Ovary (tissue), 9 donors: ENCODE results near the gene SUPT4H1. TPM values are rescaled to one million over a fixed set of nuclear protein-coding genes. Genes with fewer than 3 reads are reported as not detected.
A peak's percentile ranks its signal among the peaks of the same experiment; 100 is the strongest.

Experiments
- DNase-seq, 5 donors: peaks; one replicate each; pipeline ENCODE4 v3.0.0-alpha.2; 2019 to 2020
- H3K27ac ChIP-seq, 2 donors: fragments of 200-600 bp; one replicate each; pipeline versions ENCODE4 v1.5.1 to v1.8.0; 2019 to 2022
- H3K27me3 ChIP-seq: fragments of 200-600 bp; one replicate; pipeline ENCODE4 v1.8.0; 2022
- H3K36me3 ChIP-seq: fragments of 200-600 bp; sonication (generic); one replicate; pipeline ENCODE4 v1.5.1; 2019
- H3K4me1 ChIP-seq: one replicate; pipeline ENCODE4 v1.8.1; 2013; ENCODE audit warnings: mild to moderate bottlenecking, moderate library complexity; ENCODE audit not compliant: insufficient read depth
- H3K4me3 ChIP-seq: fragments of 200-600 bp; sonication (generic); one replicate; pipeline ENCODE4 v1.5.1; 2017
- H3K9me3 ChIP-seq, 2 donors: fragments of 200-600 bp in 1 of 2; sonication (generic) in 1 of 2; one replicate each; pipeline versions ENCODE4 v1.5.1 to v1.8.1; 2013 to 2019; ENCODE audit warnings: mild to moderate bottlenecking in 1 of 2, moderate library complexity in 1 of 2
- EP300 ChIP-seq: sonication (generic); formaldehyde crosslinking; IDR thresholded peaks from one replicate; pipeline ENCODE4 v1.6.1; 2017; ENCODE audit warnings: antibody characterized with exemption
- POLR2A ChIP-seq: fragments of 450-650 bp; IDR thresholded peaks from one replicate; pipeline ENCODE4 v1.6.1; 2017; ENCODE audit warnings: antibody characterized with exemption, mild to moderate bottlenecking, moderate library complexity
- WGBS, 3 donors: extraction: QIAGEN DNeasy Blood & Tissue Kit in 1 of 3; methylation state at CpG; one replicate each; pipeline versions ENCODE4 v1.1.5 to v1.1.7; 2013 to 2017; 5-methylcytosine and 5-hydroxymethylcytosine counted together
- intact Hi-C, 4 donors: fragments of 100-400 bp; cut with DNase I; formaldehyde crosslinking; loops; one replicate each; pipeline versions ENCODE4 v1.11.0 to v1.15.1; 2022 to 2023
- polyA plus RNA-seq, 2 donors: library from polyadenylated mRNA; stranded (reverse); fragments of 200-250 nt in 1 of 2; fragments of 350-450 nt in 1 of 2; fragmentation: Illumina TruSeq in 1 of 2; extraction: RNeasy Lipid Tissue Mini Kit (QIAGEN cat#74804) in 1 of 2; gene quantifications; one replicate each; pipeline ENCODE4 v1.2.3, GENCODE V29; 2013 to 2014
- total RNA-seq, 7 donors: library from RNA; depleted of rRNA in 2 of 7; stranded (reverse); fragments of >200 nt in 2 of 7; fragmentation: NEBNext Ultra II Directional in 3 of 7; extraction: Animal tissue kit (Norgen Biotek cat#: 25700) in 3 of 7; gene quantifications; one replicate each; pipeline versions ENCODE4 v1.1.0 to v1.2.4, GENCODE V29; 2016 to 2023
- TF ChIP-seq, protein P1 (sequence below), 3 donors: fragments of 450-650 bp in 2 of 3; fragments of 200-600 bp in 1 of 3; IDR thresholded peaks; one replicate each; pipeline versions ENCODE4 v1.5.1 to v1.8.0; 2016 to 2022; ENCODE audit warnings: antibody characterized with exemption in 3 of 3, mild to moderate bottlenecking in 1 of 3
- donor health status: DM: no; HTN: no; CAD: no; lungs with moderate emphysema.
- donor health status: DM: no; HTN: no; CAD: no.
- donor health status: Bipolar disorder and iron deficiency.
- donor health status: DM: yes; HTN: yes; CAD: no.
- donor health status: DM: no; HTN: no; CAD: no.
- donor health status: DM: yes; HTN: yes; CAD: no.

The SUPT4H1 gene
- total and polyA plus RNA-seq, 9 donors: 43.7 to 182 (median 66.0) TPM

DNA sequence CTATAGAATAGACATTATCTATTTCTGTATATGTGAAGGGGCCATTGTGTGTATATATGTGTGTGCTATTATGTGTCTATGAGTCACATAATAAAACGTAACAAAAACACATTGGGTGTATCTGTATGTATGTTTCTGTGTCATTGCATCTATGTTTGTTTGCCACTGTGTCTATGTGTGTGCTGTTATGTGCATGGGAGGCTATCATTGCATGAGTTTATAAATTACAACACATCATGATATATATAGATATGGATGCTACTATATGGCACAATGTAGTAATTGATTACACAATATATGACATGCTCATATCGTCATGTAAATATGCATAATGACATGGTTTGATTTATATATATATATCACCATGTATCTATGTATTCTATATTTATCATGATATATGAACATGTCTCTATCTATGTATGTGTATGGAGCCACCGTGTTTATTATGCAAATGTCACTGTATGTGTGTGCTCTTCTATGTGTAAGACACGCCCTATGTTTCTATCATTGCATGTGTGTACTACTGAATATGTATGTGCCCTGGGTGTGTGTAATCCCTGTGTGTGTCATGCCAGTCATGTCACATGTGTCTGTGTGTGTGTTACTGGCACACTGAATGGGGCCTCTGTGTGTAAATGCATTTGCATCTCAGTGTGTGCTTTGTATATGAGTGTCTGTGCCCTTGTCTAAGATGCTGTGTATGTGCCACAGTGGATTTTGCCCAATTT, 22.0 kb downstream of the SUPT4H1 start:
- TF ChIP-seq EP300: no peak
- no peak for TF ChIP-seq POLR2A
- TF ChIP-seq, protein P1, sequence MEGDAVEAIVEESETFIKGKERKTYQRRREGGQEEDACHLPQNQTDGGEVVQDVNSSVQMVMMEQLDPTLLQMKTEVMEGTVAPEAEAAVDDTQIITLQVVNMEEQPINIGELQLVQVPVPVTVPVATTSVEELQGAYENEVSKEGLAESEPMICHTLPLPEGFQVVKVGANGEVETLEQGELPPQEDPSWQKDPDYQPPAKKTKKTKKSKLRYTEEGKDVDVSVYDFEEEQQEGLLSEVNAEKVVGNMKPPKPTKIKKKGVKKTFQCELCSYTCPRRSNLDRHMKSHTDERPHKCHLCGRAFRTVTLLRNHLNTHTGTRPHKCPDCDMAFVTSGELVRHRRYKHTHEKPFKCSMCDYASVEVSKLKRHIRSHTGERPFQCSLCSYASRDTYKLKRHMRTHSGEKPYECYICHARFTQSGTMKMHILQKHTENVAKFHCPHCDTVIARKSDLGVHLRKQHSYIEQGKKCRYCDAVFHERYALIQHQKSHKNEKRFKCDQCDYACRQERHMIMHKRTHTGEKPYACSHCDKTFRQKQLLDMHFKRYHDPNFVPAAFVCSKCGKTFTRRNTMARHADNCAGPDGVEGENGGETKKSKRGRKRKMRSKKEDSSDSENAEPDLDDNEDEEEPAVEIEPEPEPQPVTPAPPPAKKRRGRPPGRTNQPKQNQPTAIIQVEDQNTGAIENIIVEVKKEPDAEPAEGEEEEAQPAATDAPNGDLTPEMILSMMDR (IDR thresholded peaks at IDR 0.05): no peak
- Histone ChIP-seq H3K4me1 (peaks cover 3% of the 10 kb centered on the region), H3K27ac (no peak overlapping the region), H3K4me3 (no peak overlapping the region), H3K27me3 (no peaks in the 10 kb centered on the region), H3K36me3 (no peaks in the 10 kb centered on the region), H3K9me3 (no peaks in the 10 kb centered on the region)
- DNase-seq: no peak
- WGBS, 3 donors: 78 to 85% (median 81%) methylated on average over 4 of the region's 4 CpGs
- intact Hi-C loops: no loop called here

DNA sequence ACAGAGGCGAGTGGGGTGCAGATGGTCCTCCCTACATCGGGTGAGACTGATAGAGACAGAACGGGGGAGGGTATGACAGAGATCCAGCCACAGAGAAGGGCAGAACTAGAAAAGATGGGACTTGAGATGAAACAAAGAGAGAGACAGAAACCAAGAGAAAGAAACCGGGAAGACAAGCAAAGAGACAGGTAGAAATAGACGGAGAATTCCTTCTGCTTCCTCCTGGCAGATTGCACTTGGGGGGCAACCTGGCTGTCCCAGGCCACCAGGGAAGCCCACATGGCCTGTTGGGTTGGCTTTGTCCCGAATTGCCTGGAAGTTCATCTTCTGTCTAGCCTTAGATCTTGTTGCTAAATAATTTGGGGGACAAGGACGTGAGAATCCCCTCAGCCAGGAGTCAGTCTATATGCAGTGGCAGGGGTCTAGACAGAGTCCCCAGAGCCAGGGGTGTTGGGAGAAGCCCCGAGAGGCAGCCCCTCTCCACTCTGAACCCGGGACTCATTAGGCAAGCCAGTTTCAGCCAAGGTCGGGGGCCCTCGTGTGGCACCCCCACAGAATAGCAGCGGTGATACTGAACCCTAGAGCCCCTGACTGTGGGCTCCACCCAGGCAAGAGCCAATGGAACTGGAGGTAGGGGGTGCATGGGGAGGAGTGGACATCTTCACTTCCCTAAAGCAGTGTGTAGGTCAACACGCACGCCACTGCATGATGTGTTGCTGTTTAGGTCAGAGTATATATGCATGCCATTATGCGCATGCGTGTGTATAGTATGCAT, 22.8 kb downstream of the SUPT4H1 start:
- TF ChIP-seq, protein P1 (IDR thresholded peaks at IDR 0.05): no peak
- TF ChIP-seq EP300 (no peak), POLR2A (no peak)
- Histone ChIP-seq H3K9me3 (no peaks in the 10 kb centered on the region), H3K4me1 (peaks cover 6% of the 10 kb centered on the region), H3K4me3 (no peak overlapping the region), H3K27me3 (no peaks in the 10 kb centered on the region), H3K27ac (no peak overlapping the region), H3K36me3 (no peaks in the 10 kb centered on the region)
- intact Hi-C loops: no loop called here
- DNase-seq: peak in 1 of 5 donors; percentile 33
- WGBS, 3 donors: 33 to 37% (median 34%) methylated on average over 16 of the region's 16 CpGs

DNA sequence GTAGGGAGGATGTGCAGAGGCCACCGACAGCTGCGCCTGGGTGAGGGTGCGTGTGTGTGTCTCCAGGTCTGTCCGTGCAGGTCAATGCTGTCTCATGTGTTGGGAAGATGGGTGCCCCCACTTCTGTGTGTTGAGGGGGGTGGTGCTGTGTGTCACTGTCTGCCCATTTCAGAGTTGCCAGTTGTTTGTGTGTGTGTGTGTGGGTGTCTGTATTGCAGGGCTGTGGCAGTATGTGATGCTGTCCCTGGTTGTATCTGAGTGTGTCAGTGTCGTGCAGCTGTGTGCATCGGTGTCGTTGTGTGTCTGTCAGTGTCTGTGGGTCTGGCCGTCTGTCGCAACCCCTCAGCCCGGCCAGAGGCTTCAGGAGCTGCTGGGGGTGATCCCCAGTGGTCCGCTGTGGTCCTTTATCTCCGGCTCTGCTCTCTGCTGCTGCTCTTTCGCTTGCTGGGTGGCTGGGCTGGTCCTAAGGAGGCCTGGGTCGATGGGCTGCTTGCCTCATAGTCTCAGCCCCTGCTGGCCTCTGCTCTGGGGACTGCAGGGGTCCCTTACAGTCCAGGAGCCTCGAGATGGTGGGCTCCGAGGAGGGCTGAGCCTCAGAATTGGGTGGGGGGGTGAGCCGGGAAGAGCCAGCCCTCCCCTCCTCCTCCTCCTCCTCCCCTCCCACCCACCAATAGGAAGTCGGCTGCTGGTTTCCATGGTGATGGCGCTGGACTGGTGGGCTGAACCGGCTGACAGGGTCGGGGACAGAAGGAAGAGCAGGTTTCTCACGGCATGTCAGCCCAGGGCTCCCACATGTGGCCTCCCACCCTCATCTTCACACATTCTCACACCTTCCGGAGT, 23.6 kb downstream of the SUPT4H1 start, which contains the start of gene TSPOAP1:
Gene TSPOAP1, minus strand, starts transcription at position 601 of the 840 bp plus-strand sequence. CDS start 875 bp downstream, outside the sequence.
- no peaks in the 10 kb centered on the region for H3K27me3 ChIP-seq
- 14 to 23% (median 14%) methylated on average over 23 of the region's 23 CpGs for WGBS, 3 donors
- peak in 1 of 5 donors; percentile 38 for DNase-seq
- H3K4me3 ChIP-seq: no peak within 1 kb of the TSS
- H3K36me3 ChIP-seq: no peaks in the 10 kb centered on the region
- no peak for TF ChIP-seq EP300
- TF ChIP-seq, protein P1 (IDR thresholded peaks at IDR 0.05): no peak
- TF ChIP-seq POLR2A: no peak
- no peaks in the 10 kb centered on the region for H3K9me3 ChIP-seq
- peaks cover 8% of the 10 kb centered on the region for H3K4me1 ChIP-seq
- no peak within 1 kb of the TSS for H3K27ac ChIP-seq
- intact Hi-C loops: no loop called here
